Astrocyte (in vitro differentiated cells and primary cell): ENCODE measurements around the gene IFI44.

Experiments
- EZH2 ChIP-seq: IDR thresholded peaks from 2 replicates; pipeline ENCODE4 v1.6.1; 2012; ENCODE audit warnings: mild to moderate bottlenecking, low read length, inconsistent platforms; ENCODE audit not compliant: insufficient read depth
- TF ChIP-seq, protein P1 (sequence below): IDR thresholded peaks from 2 replicates; pipeline ENCODE4 v1.5.1; 2011; ENCODE audit warnings: low read depth, mild to moderate bottlenecking, inconsistent platforms, low read length, moderate library complexity; ENCODE audit not compliant: insufficient read depth

DNA sequence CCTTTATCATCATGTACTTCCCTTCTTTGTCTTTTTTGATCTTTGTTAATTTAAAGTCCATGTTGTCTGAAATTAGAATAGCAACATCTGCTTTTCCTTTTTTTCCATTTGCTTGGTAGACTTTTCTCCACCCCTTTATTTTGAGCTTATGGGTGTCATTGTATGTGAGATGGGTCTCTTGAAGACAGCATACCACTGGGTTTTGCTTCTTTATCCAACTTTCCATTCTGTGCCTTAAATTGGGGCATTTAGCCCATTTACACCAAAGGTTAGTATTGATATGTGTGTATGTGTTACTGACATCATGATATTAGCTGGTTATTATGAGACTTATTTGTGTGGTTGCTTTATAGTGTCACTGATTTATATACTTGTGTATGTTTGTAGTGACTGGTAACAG, 50.2 kb downstream of the IFI44 start:
- TF ChIP-seq, protein P1, sequence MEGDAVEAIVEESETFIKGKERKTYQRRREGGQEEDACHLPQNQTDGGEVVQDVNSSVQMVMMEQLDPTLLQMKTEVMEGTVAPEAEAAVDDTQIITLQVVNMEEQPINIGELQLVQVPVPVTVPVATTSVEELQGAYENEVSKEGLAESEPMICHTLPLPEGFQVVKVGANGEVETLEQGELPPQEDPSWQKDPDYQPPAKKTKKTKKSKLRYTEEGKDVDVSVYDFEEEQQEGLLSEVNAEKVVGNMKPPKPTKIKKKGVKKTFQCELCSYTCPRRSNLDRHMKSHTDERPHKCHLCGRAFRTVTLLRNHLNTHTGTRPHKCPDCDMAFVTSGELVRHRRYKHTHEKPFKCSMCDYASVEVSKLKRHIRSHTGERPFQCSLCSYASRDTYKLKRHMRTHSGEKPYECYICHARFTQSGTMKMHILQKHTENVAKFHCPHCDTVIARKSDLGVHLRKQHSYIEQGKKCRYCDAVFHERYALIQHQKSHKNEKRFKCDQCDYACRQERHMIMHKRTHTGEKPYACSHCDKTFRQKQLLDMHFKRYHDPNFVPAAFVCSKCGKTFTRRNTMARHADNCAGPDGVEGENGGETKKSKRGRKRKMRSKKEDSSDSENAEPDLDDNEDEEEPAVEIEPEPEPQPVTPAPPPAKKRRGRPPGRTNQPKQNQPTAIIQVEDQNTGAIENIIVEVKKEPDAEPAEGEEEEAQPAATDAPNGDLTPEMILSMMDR: no peak
- no peak for TF ChIP-seq EZH2
